Gastroesophageal sphincter (tissue), 3 donors: Measurements from ENCODE around the gene BMPR1A.

Experiments
- EP300 ChIP-seq: sonication (generic); formaldehyde crosslinking; IDR thresholded peaks from one replicate; pipeline ENCODE4 v1.6.1; 2017; ENCODE audit warnings: antibody characterized with exemption, mild to moderate bottlenecking
- TF ChIP-seq, protein P1 (sequence below), 4 experiments: fragments of 200-600 bp in 2 of 4; fragments of 450-650 bp in 2 of 4; sonication (generic) in 1 of 4; IDR thresholded peaks; one replicate each; pipeline ENCODE4 v1.5.1; 2017 to 2019; ENCODE audit warnings: antibody characterized with exemption in 4 of 4, mild to moderate bottlenecking in 2 of 4, moderate library complexity in 2 of 4

DNA sequence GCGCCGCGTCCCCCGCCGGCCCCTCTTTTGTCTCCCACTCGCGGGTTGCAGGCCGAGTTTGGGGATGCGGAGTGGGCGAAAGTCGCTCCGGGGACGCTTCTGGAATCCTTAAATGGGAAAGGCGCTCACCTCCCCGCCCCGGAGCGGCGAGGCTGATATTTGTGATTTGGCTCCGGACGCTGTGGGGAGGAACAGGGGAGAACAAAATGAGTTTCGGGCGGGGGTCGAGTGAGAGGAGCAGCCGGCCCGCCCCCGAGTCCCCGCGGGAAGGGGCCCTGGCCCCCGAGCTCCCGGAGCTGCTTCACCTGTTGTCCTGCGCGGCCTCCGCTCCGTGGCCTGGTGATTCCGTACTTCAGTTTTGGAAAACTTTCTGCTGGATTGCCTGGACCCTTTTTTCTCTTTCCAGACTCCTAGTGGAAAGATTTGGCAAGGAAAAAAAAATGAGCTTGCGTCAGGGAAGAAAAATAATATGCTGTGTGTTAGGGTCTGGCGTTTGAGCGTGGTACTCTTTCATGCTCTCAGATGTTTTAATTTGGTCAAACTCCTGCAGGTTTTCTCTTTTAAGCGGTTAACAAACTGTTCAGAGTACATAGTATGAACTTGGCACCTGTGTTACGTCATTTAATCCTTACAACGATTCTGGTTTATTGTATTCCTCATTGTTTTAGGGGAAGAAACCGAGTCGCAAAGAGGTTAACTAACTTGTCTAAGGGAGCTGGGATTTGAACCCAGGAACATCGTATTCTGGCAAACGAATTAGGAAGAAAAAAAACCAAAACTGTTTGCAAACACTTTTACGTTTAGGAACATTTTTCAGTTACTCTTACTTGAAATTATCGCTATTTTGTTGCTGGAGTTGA lies 924 bp downstream of the BMPR1A start:
- TF ChIP-seq, protein P1, sequence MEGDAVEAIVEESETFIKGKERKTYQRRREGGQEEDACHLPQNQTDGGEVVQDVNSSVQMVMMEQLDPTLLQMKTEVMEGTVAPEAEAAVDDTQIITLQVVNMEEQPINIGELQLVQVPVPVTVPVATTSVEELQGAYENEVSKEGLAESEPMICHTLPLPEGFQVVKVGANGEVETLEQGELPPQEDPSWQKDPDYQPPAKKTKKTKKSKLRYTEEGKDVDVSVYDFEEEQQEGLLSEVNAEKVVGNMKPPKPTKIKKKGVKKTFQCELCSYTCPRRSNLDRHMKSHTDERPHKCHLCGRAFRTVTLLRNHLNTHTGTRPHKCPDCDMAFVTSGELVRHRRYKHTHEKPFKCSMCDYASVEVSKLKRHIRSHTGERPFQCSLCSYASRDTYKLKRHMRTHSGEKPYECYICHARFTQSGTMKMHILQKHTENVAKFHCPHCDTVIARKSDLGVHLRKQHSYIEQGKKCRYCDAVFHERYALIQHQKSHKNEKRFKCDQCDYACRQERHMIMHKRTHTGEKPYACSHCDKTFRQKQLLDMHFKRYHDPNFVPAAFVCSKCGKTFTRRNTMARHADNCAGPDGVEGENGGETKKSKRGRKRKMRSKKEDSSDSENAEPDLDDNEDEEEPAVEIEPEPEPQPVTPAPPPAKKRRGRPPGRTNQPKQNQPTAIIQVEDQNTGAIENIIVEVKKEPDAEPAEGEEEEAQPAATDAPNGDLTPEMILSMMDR (IDR thresholded peaks at IDR 0.05): peak; percentile 11 to 71 (median 50)
- no peak for TF ChIP-seq EP300
